Colonic mucosa (tissue), 4 donors: ENCODE data around the gene SIPA1. TPM values are rescaled to one million over a fixed set of nuclear protein-coding genes. Genes with fewer than 3 reads are reported as not detected.

Source experiments
- DNase-seq: peaks from one replicate; pipeline ENCODE4 v3.0.0-alpha.2; 2020
- H3K27ac ChIP-seq: fragments of 200-600 bp; one replicate; pipeline ENCODE4 v1.8.0; 2021
- H3K27me3 ChIP-seq: fragments of 200-600 bp; one replicate; pipeline ENCODE4 v1.8.0; 2021
- H3K36me3 ChIP-seq: fragments of 200-600 bp; one replicate; pipeline ENCODE4 v1.8.0; 2021
- H3K4me1 ChIP-seq: fragments of 200-600 bp; one replicate; pipeline ENCODE4 v1.8.0; 2021; ENCODE audit warnings: mild to moderate bottlenecking
- H3K4me3 ChIP-seq: fragments of 200-600 bp; one replicate; pipeline ENCODE4 v1.8.0; 2021
- H3K9ac ChIP-seq, 2 donors: one replicate each; pipeline ENCODE4 v1.7.0; 2013; ENCODE audit warnings: control low read depth in 2 of 2, low read depth in 2 of 2, low read length in 2 of 2
- H3K9me3 ChIP-seq: fragments of 200-600 bp; one replicate; pipeline ENCODE4 v1.8.0; 2021
- intact Hi-C: fragments of 100-400 bp; cut with DNase I; formaldehyde crosslinking; loops from one replicate; pipeline ENCODE4 v1.14.1; 2022
- total RNA-seq, 2 donors: library from RNA; stranded (reverse); fragmentation: NEBNext Ultra II Directional in 1 of 2; extraction: Animal tissue kit (Norgen Biotek cat#: 25700) in 1 of 2; gene quantifications; one replicate each; pipeline ENCODE4 v1.2.1, GENCODE V29; 2021
- TF ChIP-seq, protein P1 (sequence below): fragments of 200-600 bp; IDR thresholded peaks from one replicate; pipeline ENCODE4 v1.8.0; 2022; ENCODE audit warnings: antibody characterized with exemption, mild to moderate bottlenecking
- donor health status: healthy.
- donor health status: DM: no; HTN: no; CAD: no.
- donor health status: DM: no; HTN: no; CAD: no.

The SIPA1 gene
- total RNA-seq, 2 donors from 2014 or later, result 21.0 to 33.0 TPM

DNA sequence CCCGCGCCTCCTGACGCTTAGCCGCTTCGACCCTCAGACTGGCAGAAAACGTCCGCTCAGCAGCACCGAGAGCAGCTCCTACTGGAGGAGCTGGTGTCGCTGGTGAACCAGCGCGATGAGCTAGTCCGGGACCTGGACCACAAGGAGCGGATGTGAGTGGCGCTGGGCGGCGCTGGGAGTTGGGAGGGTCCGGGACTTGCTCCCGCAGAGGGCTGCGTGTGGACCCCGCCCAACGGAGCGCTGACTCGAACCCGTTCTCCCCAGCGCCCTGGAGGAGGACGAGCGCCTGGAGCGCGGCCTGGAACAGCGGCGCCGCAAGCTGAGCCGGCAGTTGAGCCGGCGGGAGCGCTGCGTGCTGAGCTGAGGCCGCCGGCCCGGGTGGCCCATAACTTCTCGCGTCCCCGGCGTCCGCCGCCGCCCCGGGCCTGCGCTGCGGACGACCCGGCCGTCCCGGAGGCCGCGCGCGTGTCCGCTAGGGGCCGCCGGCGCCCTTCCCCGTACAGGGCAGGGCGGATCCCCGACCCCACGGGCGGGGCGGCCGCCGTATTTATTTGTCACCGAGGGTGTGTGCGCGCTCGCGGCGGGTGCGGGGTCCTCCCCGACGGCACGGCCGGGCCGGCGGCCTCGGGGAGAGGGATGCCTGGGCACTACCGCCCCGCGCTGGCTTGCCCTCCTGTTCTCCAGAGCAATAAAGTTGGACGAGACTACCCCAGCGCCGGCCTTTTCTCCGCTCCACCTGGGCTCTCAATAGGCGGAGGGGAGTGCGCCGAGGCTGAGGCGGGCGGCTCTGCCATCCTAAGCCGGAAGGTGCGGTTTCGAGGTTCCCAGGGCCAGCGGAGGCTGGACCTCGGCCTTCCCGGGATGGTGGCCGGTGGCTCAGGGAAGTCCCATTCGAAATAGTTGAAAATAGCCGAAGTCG lies 45.7 kb upstream of the SIPA1 start:
- DNase-seq, result peak; percentile 75

DNA sequence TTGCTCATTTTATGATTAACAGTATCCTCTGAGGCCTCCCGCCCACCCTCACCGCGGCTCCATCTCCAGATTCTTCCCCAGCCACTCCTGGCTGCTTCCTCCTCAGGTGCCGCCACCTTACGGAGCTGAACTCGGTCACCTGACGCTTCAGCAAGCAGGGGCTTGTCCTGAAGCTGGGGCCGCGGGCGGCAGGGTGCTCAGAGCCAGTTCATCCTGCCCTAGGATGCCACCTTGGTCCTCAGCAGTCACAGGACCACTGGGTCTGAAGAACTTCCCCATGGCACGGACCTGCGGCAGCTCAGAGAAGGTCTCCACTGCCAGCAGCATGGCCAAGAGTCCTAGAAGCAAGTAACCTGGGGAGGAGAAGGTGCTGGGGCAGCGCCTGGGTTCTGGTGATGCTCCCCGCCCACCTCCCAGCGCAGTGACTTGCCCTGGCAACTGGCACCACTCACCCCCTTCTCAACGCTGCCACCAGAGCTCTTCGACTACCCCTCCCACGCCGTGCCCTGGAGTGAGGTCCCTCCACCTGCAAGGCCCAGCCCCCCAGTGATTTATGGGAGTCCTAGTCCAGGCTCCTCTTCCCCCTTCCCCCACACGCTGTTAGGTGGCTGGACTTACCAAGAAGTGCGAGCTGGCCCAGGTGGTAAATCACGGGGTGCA lies 44.9 kb upstream of the SIPA1 start:
- H3K27ac ChIP-seq, result peak overlapping the region; percentile 54
- peak overlapping the region; percentile 9 to 16 for H3K9ac ChIP-seq
- TF ChIP-seq, protein P1, sequence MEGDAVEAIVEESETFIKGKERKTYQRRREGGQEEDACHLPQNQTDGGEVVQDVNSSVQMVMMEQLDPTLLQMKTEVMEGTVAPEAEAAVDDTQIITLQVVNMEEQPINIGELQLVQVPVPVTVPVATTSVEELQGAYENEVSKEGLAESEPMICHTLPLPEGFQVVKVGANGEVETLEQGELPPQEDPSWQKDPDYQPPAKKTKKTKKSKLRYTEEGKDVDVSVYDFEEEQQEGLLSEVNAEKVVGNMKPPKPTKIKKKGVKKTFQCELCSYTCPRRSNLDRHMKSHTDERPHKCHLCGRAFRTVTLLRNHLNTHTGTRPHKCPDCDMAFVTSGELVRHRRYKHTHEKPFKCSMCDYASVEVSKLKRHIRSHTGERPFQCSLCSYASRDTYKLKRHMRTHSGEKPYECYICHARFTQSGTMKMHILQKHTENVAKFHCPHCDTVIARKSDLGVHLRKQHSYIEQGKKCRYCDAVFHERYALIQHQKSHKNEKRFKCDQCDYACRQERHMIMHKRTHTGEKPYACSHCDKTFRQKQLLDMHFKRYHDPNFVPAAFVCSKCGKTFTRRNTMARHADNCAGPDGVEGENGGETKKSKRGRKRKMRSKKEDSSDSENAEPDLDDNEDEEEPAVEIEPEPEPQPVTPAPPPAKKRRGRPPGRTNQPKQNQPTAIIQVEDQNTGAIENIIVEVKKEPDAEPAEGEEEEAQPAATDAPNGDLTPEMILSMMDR, result no peak
- H3K27me3 ChIP-seq, result no peaks in the 10 kb centered on the region
- intact Hi-C loops, result loop anchor here (5.0 kb wide), 1 partner anchor 51 kb away; no protein-coding TSS in a partner anchor
- DNase-seq, result no peak
- H3K4me3 ChIP-seq, result peak overlapping the region; percentile 17
- no peaks in the 10 kb centered on the region for H3K9me3 ChIP-seq
- peaks cover 4% of the 10 kb centered on the region for H3K36me3 ChIP-seq
- H3K4me1 ChIP-seq, result peaks cover 5% of the 10 kb centered on the region

More for the DNA sequence above, 45.7 kb upstream of the SIPA1 start:
- no peaks in the 10 kb centered on the region for H3K9me3 ChIP-seq
- peak overlapping the region; percentile 54 for H3K27ac ChIP-seq
- H3K36me3 ChIP-seq, result no peaks in the 10 kb centered on the region
- TF ChIP-seq, protein P1, result no peak
- H3K4me3 ChIP-seq, result peak overlapping the region; percentile 17
- intact Hi-C loops, result loop anchor here (5.0 kb wide), 1 partner anchor 50 kb away; no protein-coding TSS in a partner anchor
- peaks cover 5% of the 10 kb centered on the region for H3K4me1 ChIP-seq
- no peaks in the 10 kb centered on the region for H3K27me3 ChIP-seq
- H3K9ac ChIP-seq, result peak overlapping the region; percentile 9 to 16

DNA sequence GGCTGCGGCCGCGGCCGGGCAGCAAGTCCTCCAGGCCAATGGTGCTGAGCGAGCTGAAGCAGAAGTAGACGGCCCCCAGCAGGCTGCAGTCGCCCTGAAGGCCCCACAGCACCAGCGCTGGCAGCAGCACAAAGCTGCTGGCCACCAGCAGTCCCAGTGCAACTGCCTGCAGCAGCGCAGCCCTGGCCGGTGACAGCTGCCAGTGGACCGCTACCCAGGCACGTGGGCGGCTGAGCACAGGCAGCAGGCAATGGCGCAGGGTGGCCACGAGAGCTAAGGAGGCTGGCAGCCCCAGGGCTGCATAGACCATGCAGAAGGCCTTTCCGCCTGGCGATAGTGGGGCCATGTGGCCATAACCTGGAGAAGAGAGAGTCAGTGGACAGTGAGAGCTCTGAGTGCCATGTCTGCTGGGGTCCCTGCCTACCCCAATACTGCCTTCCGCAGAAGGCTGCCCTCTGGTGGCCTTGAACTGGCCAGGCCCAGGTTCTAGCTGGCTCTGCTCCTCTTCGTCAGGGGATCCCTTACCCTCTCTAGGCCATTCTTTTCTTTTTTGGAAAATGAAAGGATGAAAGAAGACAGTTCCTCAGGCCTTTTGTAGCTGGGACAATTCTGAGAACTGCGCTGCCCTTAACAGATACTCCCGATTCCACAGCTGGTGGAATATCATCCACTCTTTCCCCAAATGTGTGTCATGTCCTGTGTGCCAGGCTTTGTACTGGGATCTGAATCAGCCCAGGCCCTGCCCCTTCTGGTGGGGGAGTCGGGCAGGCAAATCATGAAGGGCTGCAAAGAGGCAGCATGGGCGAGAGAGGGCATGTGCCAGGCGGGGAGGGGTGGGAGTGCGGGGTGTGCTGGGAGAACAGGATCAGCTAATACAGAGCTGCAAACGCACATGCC lies 44.1 kb upstream of the SIPA1 start:
- H3K9ac ChIP-seq, result peak overlapping the region in 1 of 2 donors; percentile 16
- intact Hi-C loops, result loop anchor here (5.0 kb wide), 1 partner anchor 51 kb away; no protein-coding TSS in a partner anchor
- H3K27ac ChIP-seq, result no peak overlapping the region
- no peaks in the 10 kb centered on the region for H3K27me3 ChIP-seq
- no peak overlapping the region for H3K4me3 ChIP-seq
- H3K36me3 ChIP-seq, result peaks cover 8% of the 10 kb centered on the region
- no peaks in the 10 kb centered on the region for H3K9me3 ChIP-seq
- peaks cover 5% of the 10 kb centered on the region for H3K4me1 ChIP-seq
- TF ChIP-seq, protein P1, result peak; percentile 38
- no peak for DNase-seq

DNA sequence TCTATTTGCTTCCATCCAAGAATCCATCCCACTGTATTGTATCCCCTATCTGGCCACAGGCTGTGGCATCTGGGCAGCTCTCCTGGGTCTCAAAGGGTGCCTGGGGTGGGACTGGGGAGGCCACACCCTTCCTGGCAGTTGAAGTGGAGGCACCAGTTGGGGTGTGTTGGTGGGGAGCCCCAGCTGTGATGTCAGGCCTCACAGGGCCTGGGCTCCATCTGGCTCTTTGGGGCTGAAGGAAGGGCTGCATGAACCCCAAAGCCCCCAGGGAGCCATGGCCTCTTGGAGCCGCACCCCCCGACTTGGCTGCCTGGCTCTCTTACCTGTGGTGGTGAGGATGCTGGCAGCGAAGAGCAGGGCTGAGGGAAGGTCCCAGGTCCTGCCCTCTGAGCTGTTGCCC lies 42.8 kb upstream of the SIPA1 start:
- H3K27me3 ChIP-seq, result no peaks in the 10 kb centered on the region
- H3K27ac ChIP-seq, result no peak overlapping the region
- H3K4me1 ChIP-seq, result peaks cover 5% of the 10 kb centered on the region
- H3K9me3 ChIP-seq, result no peaks in the 10 kb centered on the region
- peaks cover 8% of the 10 kb centered on the region for H3K36me3 ChIP-seq
- H3K4me3 ChIP-seq, result no peak overlapping the region
- TF ChIP-seq, protein P1, result no peak
- DNase-seq, result no peak
- intact Hi-C loops, result no loop called here
- H3K9ac ChIP-seq, result no peak overlapping the region
